8988T (cell line): ENCODE results near the gene DIO1.
A peak's percentile ranks its signal among the peaks of the same experiment; 100 is the strongest.

Experiments used
- DNase-seq: peaks from one replicate; pipeline ENCODE4 v3.0.0; 2011

Gene DIO1

GRCh38 chr1:53943490-53944043 lies 49.6 kb downstream of the DIO1 start:
- no peak for DNase-seq

DNA sequence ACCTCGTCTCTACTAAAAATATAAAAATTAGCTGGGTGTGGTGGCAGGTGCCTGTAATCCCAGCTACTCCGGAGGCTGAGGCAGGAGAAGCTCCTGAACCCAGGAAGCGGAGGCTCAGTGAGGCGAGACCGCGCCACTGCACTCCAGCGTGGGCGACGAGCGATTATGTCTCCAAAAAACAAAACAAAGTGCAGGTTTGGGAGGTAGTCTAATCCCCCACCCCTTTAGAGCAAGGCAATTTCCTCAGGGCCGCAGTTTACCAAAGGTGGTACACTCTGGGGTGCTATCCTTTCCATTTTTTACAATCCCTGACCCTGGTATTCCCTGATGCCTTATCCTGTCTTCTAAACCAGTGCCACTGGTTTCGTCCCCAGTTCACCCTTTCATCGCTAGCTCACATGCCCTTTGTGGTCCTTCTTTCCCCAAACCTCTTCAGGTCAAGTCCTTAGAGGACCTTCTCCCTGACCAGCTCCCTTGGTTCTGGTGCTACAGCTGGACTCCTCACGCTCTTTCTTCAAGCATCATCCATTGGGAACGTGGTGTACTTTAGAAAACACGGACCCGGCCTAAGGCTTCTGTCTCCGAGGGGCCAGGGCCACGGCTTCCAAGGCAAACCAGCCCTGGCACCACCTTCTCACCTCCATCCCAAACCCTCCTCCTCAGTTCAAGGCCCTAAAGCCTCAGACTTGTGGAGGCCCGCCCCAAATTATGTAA lies 50.6 kb downstream of the DIO1 start:
- no peak for DNase-seq

GRCh38 chr1:53945183-53945432 lies 51.1 kb downstream of the DIO1 start:
- no peak for DNase-seq

DNA sequence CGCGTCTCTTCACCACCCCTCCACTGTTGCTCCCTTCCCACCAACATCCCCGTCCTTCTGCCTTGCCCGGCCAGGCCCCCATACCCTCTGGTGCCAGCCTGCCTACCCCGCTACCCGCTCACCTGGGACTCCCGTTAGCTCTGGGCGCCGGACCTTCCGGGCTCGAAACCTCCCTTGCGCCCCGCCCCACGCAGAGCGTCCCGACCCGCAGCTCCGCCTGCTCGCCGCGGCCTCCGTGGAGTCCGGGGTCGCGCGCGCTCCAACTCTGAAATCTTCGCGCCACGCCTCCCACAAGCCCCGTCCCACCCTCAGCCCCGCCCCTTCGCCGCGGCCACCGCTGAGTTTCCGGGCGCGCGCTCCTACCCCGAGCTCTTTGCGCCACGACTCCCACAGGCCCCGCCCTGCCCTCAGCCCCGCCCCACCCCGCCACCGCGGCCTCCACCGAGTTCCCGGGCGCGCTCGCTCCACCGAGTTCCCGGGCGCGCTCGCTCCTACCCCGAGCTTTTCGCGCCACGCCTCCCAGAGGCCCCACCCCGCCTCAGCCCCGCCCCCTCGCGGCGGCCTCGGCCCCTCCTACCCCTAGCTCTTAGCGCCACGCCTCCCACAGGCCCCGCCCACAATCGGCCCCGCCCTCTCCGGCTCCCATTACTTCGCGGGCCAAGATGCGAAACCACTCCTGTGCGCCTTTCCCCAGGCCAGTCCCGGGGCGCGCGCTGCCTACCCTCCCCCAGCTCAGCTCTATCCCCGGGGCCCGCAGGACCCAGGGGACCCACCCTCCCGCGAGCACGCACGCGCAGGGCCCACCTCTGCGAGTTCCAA lies 51.7 kb downstream of the DIO1 start, which contains the start of gene IFT25:
IFT25 (minus strand) TSS at position 267 of the 819 bp plus-strand sequence. CDS start 5,617 bp downstream, outside the sequence.
- DNase-seq, result peak; percentile 69

DNA sequence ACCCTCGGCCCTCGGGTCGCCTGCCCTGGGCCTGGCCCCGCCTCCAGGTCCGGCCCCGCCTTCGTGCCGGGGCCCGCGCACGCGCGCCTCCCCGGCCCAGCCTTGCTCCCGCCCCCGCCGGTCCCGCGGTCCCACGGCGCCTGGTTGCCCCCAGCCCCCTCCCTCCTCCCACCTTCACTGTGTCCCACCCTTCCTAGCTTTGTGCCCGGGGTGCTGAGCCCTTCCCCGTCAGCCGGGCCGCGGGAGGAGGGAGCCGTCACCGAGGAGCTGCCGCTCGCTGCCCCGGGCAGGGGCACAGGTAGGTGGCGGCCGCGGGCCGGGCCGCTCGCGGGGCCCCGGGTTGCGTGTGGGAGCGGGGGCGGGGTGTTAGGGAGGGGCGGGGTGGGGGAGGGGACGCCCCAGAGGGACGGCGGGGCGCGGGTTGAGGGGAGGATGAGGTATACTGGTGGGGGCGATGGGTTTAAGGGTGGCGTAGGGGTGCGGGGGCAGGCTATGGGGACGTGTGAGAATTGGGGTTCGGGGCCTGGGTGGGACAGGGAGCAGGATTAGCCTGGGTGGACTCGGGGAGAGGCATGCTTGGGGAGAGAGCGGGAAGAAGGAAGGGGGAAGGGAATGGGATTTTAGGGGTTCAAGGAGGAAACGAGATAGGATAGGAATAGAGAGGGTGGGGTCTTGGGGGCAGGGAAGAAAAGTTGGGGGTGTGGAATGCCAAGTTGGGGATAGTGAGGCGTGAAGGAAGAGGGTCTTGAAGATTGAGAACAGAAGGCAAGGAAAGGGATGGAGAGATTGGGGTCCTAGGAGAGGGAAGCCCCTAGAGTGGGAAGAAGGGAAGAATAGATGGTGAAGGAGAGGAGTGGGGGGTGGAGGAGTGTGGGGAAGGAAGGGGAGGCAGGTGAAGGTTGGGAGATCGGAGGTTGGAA lies 52.5 kb downstream of the DIO1 start, which contains the start of gene LRRC42:
LRRC42 (plus strand) TSS at position 99 of the 920 bp plus-strand sequence. CDS start 5,650 bp downstream, outside the sequence.
- DNase-seq, result peak; percentile 79

GRCh38 chr1:53947172-53947907 lies 53.4 kb downstream of the DIO1 start:
- DNase-seq, result no peak

GRCh38 chr1:53948291-53948690 lies 54.3 kb downstream of the DIO1 start:
- no peak for DNase-seq

GRCh38 chr1:53949023-53949990 lies 55.3 kb downstream of the DIO1 start:
- no peak for DNase-seq

DNA sequence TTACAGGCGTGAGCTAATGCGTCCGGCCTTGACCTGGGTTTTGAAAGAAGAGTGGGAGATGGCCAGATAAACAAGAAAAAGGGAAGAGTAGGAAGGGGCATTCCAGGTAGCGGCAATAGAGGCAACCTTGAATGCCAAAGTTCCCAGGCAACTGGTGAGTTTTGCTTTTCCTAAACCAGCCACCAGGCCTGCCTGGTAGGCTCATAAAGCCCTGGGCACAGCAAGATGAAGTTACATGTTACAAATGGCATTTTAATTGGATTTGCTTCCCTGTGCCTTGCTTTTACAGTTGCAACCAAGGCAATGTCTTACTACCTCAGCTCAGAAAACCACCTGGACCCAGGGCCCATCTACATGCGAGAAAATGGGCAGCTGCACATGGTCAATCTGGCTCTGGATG lies 57.7 kb downstream of the DIO1 start:
- no peak for DNase-seq

DNA sequence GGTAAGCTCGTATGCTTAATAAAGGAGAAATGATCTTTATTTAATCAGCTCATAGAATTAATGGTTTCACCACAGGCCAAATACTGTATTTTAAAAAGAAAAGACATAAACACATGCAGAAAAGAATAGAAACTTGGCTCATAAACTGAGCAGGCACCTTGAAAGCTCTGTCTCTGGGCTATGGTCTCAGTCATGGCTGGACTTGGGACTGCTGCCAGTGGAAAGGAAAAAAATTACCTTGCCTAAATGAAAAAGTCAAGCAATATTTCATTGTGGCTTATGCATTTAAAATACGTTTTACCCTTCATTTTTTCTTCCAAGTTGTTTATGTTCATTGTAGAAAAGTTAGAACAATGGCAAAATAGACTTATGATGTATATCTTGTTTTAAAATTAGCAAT lies 60.1 kb downstream of the DIO1 start:
- DNase-seq, result no peak

DNA sequence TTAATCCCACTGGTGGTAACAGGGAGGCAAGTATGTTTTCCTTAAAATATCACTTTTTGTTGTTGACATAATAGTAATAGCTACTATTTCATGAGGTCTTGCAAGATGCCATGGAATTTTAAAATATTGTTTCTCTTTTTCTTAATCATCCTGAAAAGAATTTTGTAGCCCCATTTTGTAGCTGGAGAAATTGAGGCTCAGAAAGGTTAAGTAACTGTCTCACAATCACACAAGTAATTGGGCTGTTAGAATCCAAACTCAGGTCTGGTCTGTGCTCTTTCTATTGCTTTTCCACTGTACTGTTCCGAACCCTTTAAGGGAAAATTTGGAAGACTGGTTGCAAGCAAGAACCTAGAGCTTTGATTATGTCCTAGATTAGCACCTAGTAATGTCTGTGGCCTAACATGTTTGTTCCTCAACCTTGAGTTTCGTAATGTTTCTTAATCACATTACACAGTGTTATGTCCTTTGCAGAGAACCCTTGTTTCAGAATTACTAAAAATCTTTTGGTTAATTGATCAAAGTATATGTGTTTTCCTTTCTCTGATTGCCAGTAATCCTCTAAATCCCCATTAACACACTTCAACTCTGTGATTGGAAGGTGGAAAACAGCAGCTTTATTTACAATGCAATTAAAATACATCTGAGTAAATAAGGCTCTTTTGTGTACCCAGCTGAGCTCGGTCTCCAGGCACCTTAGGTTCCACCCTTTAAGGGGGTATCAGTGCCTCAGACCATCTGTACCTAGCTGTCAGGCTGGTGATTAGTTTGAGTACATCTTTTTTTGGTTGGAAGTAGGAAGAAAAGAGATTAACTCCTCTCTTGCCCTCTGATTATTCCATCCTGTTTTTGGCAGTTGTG lies 62.6 kb downstream of the DIO1 start:
- DNase-seq, result no peak

DNA sequence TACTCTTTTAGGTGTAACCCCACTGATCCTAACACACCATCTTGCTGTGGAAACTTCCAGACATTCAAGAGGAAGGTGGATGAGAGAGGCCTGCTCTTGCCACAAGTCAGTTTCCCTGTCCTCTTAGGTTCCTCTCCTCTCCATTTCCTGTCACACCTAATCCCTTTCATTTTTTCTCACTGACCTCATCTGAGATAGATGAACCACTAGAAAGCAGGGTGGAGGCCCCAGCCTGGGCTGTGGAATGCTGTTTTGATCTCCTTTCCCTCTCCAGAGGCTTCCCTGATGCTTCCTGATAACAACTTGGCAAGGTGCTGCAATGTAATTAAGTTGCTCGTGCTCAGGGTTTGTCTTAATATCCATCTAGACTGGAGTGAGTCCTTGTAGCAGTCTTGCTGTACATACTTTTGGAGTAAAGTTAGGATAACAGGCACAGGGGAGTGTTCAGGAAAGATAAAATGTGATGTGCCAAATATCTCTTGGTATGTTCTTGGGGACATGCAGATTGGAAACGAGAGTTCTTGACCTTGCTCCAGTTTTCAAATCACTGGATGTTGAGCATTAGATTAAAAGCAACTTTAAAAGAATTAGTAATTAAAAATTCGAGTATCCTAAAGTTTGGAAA lies 63.3 kb downstream of the DIO1 start:
- peak; percentile 37 for DNase-seq

GRCh38 chr1:53959664-53960250 lies 65.8 kb downstream of the DIO1 start:
- DNase-seq, result no peak
